Measurements from ENCODE around the gene HEMGN. TPM values are rescaled to one million over a fixed set of nuclear protein-coding genes. Genes with fewer than 3 reads are reported as not detected.

Gene HEMGN
- total RNA-seq, 4 donors from 2014 or later: not detected

GRCh38 chr9:97919217-97919813, 18.7 kb downstream of the HEMGN start:
- Histone ChIP-seq H3K4me1 (peaks cover 0 to 38% (median 7%) of the 10 kb centered on the region in 4 donors), H3K36me3 (peaks cover 0 to 15% (median 0%) of the 10 kb centered on the region in 3 donors), H3K9me3 (no peaks in the 10 kb centered on the region), H3K27ac (no peak overlapping the region), H3K4me3 (no peak overlapping the region), H3K27me3 (no peaks in the 10 kb centered on the region)
- TF ChIP-seq CTCF (IDR thresholded peaks at IDR 0.05) (no peak), EP300 (IDR thresholded peaks at IDR 0.05) (no peak), POLR2A (IDR thresholded peaks at IDR 0.05) (no peak)
- no peak for DNase-seq (ENCODE audit: low spot score in 2 of 2)

DNA sequence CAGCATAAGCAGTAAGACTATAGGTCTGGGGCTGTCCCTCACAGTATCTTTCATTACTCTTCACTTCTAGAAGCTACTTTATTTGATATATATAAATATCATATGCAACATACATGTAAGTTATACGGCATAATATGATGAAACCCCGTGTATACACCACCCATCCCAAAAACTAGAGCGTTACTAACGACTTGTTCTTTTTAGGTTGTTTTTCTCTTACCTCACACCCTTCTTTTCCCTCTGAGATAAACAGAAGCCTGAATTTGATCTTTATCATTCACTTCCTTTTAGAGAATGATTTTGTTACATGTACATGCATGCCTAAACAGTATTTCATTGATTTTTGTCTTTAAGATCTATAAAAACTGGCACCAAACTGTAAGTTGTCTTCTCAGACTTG, 19.4 kb downstream of the HEMGN start:
- peaks cover 0 to 19% (median 0%) of the 10 kb centered on the region in 3 donors for H3K36me3 ChIP-seq
- no peak for DNase-seq (ENCODE audit: low spot score in 2 of 2)
- H3K27me3 ChIP-seq: no peaks in the 10 kb centered on the region
- no peak for TF ChIP-seq CTCF (IDR thresholded peaks at IDR 0.05)
- H3K4me1 ChIP-seq: peaks cover 0 to 32% (median 7%) of the 10 kb centered on the region in 4 donors
- H3K27ac ChIP-seq: no peak overlapping the region
- no peak overlapping the region for H3K4me3 ChIP-seq
- WGBS, 2 donors: 78 to 85% methylated on average over 4 of the region's 4 CpGs
- H3K9me3 ChIP-seq: no peaks in the 10 kb centered on the region

DNA sequence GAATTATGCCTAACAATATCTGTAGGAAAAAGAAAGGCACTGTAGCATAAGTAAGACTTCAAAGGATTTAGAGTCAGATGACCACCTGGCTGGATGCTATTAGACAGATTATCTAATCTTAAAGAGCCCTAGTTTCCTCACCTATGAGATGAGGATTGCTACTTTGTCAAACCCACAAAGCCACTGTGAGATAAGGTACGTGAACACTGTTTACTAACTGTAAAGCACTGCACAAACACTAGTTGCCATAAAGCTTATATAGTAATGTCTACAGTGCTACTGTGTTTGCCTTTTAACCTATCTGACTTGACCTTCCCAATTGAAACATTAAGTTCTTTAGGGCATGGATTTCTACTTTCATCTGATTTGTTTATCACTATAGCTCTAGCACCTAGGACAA, 26.0 kb downstream of the HEMGN start:
- Histone ChIP-seq H3K27me3 (no peaks in the 10 kb centered on the region), H3K27ac (no peak overlapping the region), H3K36me3 (peaks cover 0 to 84% (median 12%) of the 10 kb centered on the region in 3 donors), H3K4me3 (no peak overlapping the region), H3K4me1 (peaks cover 0 to 20% (median 4%) of the 10 kb centered on the region in 4 donors), H3K9me3 (no peaks in the 10 kb centered on the region)
- TF ChIP-seq POLR2A (IDR thresholded peaks at IDR 0.05) (no peak), CTCF (IDR thresholded peaks at IDR 0.05) (no peak), EP300 (IDR thresholded peaks at IDR 0.05) (no peak)
- DNase-seq (ENCODE audit: low spot score in 2 of 2): no peak
- 93 to 96% methylated on average over 1 of the region's 1 CpG for WGBS, 2 donors

GRCh38 chr9:97911528-97911927, 26.4 kb downstream of the HEMGN start:
- H3K4me3 ChIP-seq: no peak overlapping the region
- TF ChIP-seq POLR2A (IDR thresholded peaks at IDR 0.05): no peak
- no peak for TF ChIP-seq CTCF (IDR thresholded peaks at IDR 0.05)
- no peak for TF ChIP-seq EP300 (IDR thresholded peaks at IDR 0.05)
- 94 to 96% methylated on average over 2 of the region's 2 CpGs for WGBS, 2 donors
- no peaks in the 10 kb centered on the region for H3K9me3 ChIP-seq
- H3K4me1 ChIP-seq: peaks cover 0 to 22% (median 6%) of the 10 kb centered on the region in 4 donors
- H3K27me3 ChIP-seq: no peaks in the 10 kb centered on the region
- no peak overlapping the region for H3K27ac ChIP-seq
- no peak for DNase-seq (ENCODE audit: low spot score in 2 of 2)
- peaks cover 0 to 86% (median 12%) of the 10 kb centered on the region in 3 donors for H3K36me3 ChIP-seq

GRCh38 chr9:97910357-97910756, 27.6 kb downstream of the HEMGN start:
- Histone ChIP-seq H3K36me3 (peaks cover 0 to 87% (median 12%) of the 10 kb centered on the region in 3 donors), H3K4me1 (peaks cover 0 to 24% (median 10%) of the 10 kb centered on the region in 4 donors), H3K9me3 (no peaks in the 10 kb centered on the region), H3K27me3 (no peaks in the 10 kb centered on the region), H3K4me3 (no peak overlapping the region), H3K27ac (no peak overlapping the region)
- WGBS, 2 donors: 92% methylated on average over 6 of the region's 6 CpGs
- TF ChIP-seq EP300 (IDR thresholded peaks at IDR 0.05) (no peak), POLR2A (IDR thresholded peaks at IDR 0.05) (no peak), CTCF (IDR thresholded peaks at IDR 0.05) (no peak)
- DNase-seq (ENCODE audit: low spot score in 2 of 2): no peak

Data from tibial nerve (tissue), 4 donors.